Activated T-cell treated with anti-CD3 and anti-CD28 coated beads for 24 hours (primary cell): ENCODE measurements around the gene CDCA7L.

Experiments used
- DNase-seq: peaks from one replicate; pipeline ENCODE4 v3.0.0-alpha.2; 2020; ENCODE audit warnings: low read depth

Gene CDCA7L, protein sequence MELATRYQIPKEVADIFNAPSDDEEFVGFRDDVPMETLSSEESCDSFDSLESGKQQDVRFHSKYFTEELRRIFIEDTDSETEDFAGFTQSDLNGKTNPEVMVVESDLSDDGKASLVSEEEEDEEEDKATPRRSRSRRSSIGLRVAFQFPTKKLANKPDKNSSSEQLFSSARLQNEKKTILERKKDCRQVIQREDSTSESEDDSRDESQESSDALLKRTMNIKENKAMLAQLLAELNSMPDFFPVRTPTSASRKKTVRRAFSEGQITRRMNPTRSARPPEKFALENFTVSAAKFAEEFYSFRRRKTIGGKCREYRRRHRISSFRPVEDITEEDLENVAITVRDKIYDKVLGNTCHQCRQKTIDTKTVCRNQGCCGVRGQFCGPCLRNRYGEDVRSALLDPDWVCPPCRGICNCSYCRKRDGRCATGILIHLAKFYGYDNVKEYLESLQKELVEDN

DNA sequence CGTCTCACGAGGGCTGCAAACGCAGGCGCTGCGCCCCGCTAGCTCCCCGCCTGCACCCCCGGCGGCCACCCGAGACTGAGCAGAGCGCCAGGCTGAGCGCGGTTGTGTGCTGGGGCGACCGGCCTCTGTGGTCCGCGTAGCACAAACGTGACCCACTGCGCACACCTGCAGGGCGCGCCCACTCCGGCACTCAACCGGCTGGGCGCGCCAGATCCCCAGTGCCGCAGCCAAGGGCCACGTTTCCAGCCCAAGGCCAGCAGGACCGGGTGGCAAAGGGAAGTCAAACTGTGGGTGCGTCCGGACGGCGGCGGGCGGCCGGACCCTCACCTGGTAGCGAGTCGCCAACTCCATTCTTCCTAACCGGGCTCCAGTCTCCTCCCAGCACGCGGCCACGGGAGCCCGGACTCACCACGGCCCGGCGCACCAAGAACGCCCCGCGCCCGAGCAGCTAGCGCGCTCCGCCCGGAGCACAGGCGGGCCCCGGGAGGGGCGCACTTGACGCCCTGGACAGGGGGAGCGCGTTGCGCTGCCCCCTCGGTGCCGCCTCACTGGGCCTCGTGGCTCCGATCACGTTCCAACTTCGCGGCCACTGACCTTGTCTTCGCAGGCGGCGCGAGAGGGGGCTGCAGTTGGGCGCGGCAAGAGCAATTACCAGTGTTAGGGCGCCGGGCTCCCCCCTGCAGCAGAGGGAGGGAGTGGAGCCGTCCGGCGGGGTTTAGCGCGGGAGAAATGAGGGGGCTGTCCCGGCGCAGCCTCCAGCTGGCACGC lies at the start of gene CDCA7L:
Gene CDCA7L, minus strand, starts transcription at position 446 of the 768 bp plus-strand sequence. Its CDS starts 95 bp downstream, at position 351.
- DNase-seq = peak; percentile 63

DNA sequence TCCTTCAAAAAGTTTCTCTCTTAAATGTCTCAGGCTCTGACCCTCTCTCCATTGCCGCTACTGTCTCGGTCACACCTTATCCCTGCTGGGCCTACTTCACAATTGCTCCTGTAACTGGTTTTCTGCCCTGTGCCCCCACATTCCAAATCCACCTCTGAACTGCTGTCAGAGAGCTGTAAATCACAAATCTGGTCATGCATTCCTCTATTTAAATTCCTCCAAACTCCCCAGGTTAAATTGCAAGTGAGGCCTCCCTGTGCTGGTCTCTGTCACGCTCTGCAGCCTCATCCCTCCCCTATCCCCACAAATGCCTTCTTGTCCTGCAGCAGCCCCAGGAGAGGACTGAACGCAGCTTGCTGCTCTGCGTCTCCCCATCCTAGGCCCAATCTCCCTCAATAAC lies 40.4 kb upstream of the CDCA7L start:
- no peak for DNase-seq

GRCh38 chr7:21984042-21984441 lies 38.3 kb upstream of the CDCA7L start:
- no peak for DNase-seq

GRCh38 chr7:21983056-21983455 lies 37.4 kb upstream of the CDCA7L start:
- no peak for DNase-seq

GRCh38 chr7:21981524-21981923 lies 35.8 kb upstream of the CDCA7L start:
- no peak for DNase-seq

DNA sequence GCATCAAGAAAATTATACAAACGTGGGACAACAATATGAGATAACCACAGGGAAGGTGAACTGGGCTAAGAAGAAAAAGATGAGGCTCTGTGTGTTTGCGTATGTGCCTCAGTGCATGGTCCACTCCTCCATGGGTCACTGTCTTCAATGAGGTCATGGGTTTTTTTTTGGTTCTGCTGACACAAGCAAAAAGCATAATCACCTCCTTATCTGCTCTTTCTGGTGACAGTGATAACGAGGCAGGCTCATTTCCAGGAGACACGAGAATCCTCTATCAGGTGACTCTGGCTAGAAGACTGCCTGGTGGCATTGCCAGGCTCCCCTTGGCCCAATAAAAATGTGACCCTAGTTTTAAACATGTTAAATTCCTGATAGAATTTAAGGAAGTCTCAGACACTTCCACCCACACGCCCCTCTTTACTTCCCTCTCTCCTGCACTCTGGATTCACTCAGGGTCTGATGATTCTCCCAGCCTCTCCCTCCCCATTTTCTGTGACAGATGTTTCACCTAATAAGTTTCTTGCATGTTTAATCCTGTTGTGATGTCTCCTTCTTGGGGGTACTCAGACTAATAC lies 35.3 kb upstream of the CDCA7L start:
- no peak for DNase-seq

- no peak for DNase-seq
Measured at GRCh38 chr7:21972397-21972784, 26.7 kb upstream of the CDCA7L start.

GRCh38 chr7:21971780-21972396 lies 26.2 kb upstream of the CDCA7L start:
- no peak for DNase-seq

DNA sequence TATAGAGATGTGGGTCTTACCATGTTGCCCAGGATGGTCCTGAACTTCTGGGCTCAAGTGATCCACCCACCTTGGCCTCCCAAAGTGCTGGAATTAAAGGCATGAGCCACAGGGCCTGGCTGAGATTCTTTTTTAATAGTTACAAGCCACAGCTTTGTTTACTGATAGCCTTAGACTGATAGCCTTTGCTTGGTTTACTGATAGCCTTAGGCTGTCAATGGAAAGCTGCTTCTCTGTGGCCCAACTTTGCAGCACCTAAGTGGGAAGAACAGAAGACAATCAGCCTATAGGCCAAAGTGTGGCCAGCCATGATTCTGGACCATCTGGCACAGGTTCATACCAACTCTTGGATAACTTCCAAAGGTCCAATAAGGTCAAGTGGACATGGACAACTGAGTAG lies 24.1 kb upstream of the CDCA7L start:
- no peak for DNase-seq

GRCh38 chr7:21967598-21968003 lies 21.9 kb upstream of the CDCA7L start:
- no peak for DNase-seq

- no peak for DNase-seq
Measured at GRCh38 chr7:21966271-21966670, 20.6 kb upstream of the CDCA7L start.

DNA sequence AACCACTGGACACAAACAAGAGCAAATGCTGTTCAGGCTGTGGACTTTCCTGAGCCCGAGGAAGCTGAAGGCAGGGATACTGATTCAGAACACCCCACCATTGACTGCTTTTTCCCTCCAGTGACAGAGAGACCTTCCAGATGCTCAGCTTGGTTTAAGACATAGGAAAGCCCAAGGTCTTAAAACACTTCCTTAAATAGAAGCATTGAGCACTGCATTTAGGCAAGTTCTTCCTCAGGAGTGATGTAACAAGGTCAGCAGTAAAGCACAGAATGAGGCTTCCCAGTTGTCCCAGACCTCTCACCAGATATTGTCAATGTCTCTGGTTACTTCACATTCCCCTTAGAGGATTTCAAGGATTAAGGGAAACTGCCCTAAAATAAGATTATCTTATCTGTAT lies 19.6 kb upstream of the CDCA7L start:
- no peak for DNase-seq

GRCh38 chr7:21962677-21963076 lies 17.0 kb upstream of the CDCA7L start:
- no peak for DNase-seq

- no peak for DNase-seq
Measured at GRCh38 chr7:21960922-21961321, 15.2 kb upstream of the CDCA7L start.

DNA sequence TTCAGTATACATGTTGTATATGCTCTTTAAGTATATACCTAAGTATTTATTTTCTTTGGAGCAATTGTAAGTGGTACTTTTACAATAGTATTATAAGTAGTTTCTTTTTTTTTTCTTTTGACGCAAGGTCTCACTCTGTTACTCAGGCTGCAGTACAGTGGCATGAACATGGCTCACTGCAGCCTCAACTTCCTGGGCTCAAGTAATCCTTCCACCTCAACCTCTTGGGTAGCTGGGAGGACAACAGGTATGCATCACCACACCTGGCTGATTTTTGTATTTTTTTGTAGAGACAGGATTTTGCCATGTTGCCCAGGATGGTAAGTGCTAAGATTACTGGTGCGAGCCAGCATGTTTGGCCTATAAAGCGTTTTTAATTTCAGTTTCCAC lies 13.7 kb upstream of the CDCA7L start:
- DNase-seq = no peak

DNA sequence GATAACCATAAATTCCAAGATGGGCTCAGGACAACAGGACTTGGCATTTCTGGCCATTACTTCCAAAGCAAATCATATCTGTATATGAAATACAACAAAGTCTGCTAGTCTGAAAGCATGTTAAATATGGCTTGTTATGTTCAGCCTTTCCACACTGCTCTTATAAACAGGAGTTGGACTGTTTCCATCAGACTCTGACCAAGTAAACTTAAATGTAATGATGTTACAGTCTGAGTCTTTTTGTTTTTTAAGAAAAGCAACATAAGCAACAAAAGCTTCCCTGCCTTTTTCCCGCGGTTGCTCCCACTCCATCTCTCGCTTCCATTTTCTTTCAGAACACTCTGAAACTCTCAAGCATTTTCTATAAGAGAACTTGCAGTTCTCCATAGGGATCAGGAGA lies 8.1 kb upstream of the CDCA7L start:
- no peak for DNase-seq

- DNase-seq = no peak
Measured at GRCh38 chr7:21948887-21949540, 3.3 kb upstream of the CDCA7L start.

DNA sequence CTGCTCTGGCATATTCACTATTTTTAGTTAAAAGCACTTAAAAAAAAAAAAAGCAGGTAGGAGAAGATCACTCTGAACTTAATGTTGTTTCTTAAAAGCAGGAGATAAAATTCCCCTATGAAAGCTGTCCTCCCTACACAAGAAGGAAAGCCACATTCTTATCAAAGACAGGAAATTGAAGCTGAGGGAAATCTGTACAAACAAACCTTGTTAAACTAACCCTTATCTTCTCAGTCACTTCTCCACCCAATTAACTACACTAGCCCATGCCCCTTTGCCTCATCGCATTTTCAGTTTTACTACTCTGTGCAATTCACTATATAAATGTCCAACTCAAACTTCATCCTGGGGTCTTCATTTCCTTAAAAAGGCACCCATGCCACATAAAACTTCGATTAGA lies 2.7 kb upstream of the CDCA7L start:
- DNase-seq = no peak

- DNase-seq = no peak
Measured at GRCh38 chr7:21947946-21948345, 2.2 kb upstream of the CDCA7L start.

DNA sequence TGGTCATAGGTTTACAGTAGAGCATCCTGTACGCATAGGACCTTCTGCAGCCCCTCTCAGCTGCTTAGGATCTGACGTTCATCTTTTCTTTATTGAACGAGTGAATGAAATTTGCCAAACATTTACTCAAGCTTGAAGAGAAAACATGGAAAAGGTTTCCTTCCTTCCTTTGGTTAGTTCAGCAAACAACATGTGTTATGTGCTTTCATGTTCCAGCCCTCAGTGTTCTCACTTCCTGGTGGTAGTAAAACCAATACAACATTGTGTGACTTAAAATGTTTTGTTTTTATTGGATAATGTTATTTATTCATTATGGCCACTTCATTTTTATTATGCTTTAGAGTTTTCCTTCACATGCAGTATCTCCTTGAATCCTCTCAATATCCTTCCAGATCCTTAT lies 1.4 kb upstream of the CDCA7L start:
- DNase-seq = no peak

DNA sequence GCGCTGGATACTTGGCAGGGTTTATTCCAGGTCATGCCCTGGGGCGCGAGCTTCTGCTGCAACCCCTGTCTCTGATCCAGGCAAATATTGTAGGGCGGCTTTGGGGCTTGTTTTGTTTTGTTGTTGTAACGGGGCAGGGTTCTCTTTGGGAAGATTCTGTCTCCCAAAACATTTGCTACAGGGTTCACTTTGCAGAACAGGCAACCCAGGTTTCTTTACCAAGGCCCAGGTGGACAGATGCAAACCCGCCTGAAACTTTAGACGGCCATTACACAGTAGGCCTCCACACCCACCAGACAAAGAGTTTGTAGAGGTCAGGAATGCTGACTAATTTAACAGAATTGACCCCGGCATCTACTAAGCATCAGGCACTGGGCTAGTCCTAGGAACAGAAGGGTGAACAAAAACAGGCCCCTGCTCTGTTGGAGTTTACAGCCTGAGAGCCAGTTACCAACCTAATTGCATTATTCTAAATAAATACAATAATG lies 567 bp upstream of the CDCA7L start:
- DNase-seq = no peak
